GOT3 (cell line): Measurements from ENCODE around the gene KRTAP10-11.
"Not testable (repeated sequence)": the region's sequence is repeated elsewhere in the genome, so short reads cannot be mapped to it uniquely, and the experiment has no call there.

Experiments
- DNase-seq: peaks from one replicate; lab custom pipeline; 2025; ENCODE audit warnings: mixed read lengths; lab: John Stamatoyannopoulos, UW

Gene KRTAP10-11, protein sequence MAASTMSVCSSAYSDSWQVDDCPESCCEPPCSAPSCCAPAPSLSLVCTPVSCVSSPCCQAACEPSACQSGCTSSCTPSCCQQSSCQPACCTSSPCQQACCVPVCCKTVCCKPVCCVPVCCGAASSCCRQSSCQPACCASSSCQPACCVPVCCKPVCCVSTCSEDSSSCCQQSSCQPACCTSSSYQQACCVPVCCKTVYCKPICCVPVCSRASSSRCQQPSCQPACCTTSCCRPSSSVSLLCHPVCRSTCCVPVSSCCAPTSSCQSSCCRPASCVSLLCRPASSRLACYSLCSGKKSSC

DNA sequence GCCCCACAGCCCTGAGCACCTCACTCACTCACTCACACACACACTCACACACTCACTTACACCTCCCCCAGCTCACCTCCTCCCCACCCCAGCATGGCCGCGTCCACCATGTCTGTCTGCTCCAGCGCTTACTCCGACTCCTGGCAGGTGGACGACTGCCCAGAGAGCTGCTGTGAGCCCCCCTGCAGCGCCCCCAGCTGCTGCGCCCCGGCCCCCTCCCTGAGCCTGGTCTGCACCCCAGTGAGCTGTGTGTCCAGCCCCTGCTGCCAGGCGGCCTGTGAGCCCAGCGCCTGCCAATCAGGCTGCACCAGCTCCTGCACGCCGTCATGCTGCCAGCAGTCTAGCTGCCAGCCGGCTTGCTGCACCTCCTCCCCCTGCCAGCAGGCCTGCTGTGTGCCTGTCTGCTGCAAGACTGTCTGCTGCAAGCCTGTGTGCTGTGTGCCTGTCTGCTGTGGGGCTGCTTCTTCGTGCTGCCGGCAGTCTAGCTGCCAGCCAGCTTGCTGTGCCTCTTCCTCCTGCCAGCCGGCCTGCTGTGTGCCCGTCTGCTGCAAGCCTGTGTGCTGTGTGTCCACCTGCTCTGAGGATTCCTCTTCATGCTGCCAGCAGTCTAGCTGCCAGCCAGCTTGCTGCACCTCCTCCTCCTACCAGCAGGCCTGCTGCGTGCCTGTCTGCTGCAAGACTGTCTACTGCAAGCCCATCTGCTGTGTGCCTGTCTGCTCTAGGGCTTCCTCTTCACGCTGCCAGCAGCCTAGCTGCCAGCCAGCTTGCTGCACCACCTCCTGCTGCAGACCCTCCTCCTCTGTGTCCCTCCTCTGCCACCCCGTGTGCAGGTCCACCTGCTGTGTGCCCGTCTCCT is at the start of gene KRTAP10-11:
TSS of gene KRTAP10-11 (plus strand) at position 49 of the 856 bp plus-strand sequence. CDS start at position 94, 45 bp downstream.
- not testable (repeated sequence) for DNase-seq

DNA sequence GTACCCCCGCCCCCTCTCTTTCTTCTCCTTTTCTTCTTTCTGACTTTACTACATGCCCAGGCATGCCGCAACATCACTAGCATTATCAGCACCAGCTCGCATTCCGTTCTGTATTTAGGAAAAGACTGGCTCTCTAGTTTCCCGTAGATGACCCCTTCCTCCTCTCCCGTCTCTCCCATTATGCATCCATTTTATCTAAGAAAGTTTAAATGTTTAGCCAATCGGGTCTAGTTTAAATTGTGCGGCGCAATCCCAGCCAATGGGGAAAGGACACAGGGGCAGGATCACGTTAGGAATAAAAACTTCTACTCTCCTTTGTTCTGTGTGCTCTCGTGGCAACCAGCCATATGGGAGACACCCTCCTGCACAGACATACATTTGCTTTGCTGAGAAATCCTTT is 48.2 kb upstream of the KRTAP10-11 start:
- DNase-seq = no peak

DNA sequence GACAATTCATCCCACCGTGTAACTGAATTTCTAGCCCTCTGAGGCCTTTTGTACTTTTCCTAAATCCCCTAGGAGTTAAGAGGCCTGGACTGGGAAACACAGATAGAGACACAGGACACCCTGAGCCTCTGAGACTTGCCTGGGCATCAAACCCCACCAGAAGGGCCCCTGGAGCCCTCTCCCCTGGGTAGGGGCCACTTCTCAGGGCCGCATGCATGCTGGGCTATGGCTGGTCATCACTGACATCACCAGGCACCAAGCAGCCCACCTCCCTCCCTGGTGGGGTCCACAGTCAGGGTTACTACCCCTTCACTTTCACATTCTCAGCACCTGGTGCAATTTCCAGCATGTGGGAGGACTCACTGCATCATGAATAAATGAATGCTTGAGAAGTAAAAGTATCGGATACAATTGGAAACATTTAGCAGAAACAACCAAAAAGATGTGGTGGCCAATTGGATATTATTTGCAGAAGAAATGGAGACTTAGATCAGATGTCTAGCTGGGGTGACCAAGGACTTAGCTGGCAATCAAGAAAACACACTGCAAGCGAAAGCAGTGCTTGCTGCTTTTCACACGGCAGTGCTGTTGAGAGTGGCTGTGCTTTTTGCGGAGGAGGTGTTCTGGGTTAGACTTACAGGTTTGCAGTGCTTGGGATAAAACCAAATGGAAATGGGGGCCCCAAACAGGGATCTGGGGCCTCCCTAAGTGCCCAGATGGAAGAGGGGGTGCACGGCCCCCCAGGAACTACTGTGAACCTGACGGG is 46.8 kb upstream of the KRTAP10-11 start:
- DNase-seq = no peak

DNA sequence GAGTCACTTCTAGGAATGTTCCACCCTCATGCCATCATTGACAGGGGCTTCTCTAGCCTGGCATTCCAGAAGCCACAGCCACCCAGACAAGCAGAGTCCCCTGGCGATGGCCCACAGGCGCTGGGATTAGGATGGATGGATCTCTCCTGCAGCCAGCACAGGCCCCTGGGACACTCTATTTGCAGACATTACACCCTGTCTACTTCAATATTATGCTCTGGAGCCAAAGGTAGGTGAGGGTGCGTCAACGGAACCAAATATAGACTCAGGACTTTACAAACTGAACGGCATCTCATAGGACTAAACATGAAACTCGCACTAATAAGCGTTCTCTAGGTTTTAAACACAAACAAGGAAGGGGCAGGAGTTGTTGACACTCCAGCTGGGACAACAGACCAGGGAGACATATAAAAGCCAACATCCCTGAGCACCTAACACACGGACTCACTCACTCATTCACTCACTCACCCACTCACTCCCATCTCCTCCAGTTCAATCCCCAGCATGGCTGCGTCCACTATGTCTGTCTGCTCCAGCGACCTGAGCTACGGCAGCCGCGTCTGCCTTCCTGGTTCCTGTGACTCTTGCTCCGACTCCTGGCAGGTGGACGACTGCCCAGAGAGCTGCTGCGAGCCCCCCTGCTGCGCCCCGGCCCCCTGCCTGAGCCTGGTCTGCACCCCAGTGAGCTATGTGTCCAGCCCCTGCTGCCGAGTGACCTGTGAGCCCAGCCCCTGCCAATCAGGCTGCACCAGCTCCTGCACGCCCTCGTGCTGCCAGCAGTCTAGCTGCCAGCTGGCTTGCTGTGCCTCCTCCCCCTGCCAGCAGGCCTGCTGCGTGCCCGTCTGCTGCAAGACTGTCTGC is 45.9 kb upstream of the KRTAP10-11 start, which contains the start of gene KRTAP10-7:
TSS of gene KRTAP10-7 (plus strand) at position 480 of the 861 bp plus-strand sequence. CDS start at position 505, 25 bp downstream.
- not testable (repeated sequence) for DNase-seq

DNA sequence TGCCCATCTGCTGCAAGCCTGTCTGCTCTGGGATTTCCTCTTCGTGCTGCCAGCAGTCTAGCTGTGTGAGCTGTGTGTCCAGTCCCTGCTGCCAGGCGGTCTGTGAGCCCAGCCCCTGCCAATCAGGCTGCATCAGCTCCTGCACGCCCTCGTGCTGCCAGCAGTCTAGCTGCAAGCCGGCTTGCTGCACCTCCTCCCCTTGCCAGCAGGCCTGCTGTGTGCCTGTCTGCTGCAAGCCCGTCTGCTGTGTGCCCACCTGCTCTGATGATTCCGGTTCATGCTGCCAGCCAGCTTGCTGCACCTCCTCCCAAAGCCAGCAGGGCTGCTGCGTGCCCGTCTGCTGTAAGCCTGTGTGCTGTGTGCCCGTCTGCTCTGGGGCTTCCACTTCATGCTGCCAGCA is 45.1 kb upstream of the KRTAP10-11 start:
- DNase-seq = not testable (repeated sequence)

DNA sequence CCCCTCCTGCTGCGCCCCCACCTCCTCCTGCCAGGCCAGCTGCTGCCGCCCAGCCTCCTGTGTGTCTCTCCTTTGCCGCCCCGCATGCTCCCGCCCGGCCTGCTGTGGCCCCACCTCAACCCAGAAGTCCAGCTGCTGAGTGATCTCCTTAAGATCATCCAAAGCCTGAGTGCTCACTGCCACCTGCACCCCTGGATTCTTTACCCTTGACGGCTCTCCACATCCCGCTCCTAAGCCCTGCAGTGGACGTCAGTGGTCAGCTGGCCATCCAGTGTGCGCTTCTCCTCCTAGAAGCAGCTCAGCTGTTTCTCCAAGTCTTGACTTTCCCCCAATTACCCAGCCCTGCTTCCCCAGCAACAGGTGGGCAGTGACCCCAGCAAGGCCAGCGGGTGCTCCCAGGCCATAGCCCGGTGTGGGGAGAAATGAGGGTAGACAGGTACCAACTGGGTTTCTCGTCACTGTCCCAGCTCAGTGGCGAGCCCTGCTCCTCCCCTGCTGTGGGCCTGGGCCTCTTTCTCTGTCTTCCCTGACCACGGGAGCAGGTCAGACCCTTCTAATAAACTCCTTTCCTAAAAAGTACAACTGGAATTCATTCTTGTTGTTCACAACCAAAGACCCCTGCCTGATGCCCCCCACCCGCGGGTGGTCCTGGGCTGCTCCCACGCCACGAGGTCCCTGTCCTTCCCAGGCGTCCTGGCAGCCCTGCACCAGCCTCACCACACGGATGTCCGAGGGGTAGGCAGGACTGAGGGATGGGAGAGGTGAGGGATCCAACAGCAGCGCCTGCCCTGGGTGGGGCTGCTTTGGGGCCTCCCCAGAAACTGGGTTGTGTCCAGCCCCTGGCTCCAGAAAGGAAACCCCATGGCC is 44.4 kb upstream of the KRTAP10-11 start:
- no peak for DNase-seq

DNA sequence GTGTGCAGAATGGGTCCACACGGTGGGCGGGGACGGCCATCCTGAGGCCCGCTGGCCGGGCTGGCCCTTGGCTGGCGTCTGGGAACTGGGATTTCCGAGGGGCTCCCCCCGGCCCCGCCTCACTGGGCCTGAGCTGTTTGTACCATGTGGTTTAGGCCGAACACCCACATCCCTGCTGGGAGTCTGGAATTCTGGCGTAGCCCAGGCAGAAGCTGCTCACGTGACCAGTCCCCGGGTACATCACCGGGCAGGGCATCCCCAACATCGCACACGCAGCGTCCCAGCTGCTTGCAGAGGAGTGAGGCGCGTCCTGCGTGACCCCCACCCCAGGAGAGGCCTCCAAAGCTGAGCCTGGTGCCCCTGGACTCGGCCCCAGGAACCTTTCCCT is 43.8 kb upstream of the KRTAP10-11 start:
- DNase-seq = no peak

DNA sequence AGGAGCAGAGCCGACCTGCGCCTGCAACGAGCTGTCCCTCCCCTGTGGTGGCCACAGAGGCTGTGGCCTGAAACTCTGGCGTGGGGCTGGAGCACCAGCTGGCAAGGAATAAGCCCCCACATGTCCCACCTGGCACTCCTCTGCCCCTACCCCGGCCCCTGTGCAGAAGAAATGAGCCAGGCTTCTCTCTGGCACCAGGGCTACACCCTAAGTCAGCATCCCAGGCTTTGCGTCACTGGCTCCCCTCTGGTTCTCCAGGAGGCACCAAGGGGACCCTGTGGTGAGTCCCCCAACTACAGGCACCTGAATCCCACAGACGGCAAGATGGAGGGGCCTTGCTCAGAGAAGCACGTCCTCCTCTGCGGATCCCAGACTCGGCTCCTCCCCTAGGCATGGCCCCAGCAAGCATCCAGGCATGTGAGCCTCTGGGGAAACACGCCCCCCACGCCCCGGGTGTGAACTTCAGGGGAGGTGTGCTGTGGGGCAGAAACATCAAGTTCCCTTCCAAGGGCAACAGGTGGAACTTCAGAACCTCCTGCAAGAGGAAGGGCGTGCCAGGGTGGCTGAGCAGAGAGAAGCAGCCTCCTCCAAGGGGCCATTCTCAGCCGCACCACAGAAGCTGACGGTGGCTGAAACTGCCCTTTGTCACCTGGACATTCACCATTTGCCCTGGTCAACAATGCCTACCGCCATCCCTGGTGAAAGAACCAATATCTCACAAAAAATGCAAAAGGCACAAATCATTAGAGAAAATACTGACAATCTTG is 42.9 kb upstream of the KRTAP10-11 start:
- DNase-seq = no peak

DNA sequence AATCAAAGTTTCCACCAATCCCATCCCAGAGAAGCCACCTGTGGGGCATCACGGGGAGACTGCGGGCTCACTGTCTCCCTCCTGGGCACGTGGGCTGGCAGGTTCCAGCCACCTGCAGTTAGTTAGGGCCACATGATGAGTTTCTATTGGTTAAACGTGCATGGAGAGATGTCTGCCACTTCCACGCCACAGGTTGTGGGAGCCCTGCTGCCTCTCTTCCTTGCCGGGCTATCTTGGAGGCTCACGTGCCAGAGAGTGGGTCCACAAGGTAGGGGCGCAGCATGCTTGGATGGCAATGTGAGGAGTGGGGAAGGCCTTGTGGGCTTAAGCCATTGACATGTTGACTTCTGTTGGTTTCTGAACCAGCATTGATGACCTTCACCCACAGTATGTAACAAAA is 42.3 kb upstream of the KRTAP10-11 start:
- no peak for DNase-seq

DNA sequence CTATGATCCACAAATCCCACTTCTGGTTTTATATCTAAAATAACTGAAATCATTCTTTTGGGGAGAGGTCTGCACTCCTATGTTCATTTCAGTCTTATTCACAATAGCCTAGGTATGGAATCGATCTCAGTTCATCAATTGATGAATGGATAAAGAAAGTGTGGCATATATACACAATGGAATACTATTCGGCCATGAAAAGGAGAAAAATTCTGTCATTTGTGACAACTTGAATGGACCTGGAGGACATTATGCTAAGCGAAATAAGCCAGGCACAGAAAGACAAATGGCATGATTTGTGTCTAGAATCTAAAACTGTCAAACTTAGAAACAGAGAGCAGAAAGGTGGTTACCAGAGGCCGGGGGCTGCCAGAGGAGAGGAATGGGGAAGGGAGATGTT is 39.7 kb upstream of the KRTAP10-11 start:
- no peak for DNase-seq

DNA sequence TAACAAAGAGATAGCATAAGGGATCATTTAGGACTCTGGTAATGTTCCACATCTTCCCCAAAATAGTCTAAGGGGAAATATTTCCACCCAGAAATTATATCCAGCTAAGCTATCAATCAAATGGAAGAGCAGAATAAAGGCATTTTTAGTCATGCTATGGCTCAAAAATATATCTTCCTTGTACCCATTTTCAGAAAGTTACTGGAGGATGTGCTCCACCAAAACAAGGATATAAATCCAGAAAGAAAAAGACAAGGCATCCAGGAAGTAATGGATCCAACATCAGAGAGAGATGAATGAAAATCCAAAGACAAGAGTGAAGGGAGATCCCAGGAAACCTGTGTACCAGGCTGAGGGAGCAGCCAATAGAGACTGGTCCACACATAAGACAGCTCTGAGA is 37.0 kb upstream of the KRTAP10-11 start:
- DNase-seq = no peak

DNA sequence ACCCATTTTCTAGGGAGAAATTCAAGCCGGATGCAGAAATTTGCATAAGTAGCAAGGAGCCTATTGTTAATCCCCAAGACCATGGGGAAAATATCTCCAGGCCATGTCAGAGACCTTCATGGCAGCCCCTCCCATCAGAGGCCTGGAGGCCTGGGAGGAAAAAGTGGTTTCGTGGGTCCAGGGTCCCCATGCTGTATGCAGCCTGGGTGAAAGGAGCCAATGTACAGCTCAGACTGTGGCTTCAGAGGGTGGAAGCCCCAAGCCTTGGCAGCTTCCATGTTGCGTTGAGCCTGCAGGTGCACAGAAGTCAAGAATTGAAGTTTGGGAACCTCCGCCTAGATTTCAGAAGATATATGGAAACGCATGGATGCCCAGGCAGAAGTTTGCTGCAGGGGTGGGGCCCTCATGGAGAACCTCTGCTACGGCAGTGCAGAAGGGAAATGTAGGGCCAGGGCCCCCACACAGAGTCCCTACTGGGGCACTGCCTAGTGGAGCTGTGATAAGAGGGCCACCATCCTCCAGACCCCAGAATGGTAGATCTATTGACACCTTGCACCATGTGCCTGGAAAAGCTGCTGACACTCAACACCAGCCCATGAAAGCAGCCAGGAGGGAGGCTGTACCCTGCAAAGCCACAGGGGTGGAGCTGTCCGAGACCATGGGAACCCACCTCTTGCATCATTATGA is 35.9 kb upstream of the KRTAP10-11 start:
- not testable (repeated sequence) for DNase-seq

DNA sequence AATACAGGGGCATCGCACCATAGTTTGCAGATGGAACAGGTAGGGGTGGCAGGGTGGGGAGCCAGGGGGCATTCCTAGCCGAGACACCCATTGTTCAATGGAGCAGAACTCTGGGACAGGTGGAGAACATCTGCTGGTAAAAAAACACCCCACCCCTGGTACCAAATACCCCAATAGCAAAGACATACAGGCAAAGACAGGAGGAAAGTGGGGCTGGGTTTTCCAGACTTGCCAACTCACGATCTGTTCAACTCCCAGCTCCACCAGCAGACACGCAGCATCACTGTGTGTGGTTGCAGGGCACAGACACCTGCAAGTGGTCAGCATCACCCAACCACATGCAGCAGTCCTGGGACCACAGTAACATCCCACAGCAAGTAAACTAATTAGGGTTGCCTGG is 34.7 kb upstream of the KRTAP10-11 start:
- DNase-seq = no peak

DNA sequence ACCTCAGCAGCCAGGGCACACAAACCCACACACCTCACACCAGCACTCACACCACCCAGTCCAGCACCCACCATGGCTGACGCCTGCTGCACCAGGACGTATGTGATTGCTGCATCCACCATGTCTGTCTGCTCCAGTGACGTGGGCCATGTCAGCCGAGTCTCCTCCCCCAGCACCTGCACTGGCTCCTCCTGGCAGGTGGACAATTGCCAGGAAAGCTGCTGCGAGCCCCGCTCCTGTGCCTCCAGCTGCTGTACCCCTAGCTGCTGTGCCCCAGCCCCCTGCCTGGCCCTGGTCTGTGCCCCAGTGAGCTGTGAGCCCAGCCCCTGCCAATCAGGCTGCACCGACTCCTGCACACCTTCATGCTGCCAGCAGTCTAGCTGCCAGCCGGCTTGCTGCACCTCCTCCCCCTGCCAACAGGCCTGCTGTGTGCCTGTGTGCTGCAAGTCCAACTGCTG is 34.2 kb upstream of the KRTAP10-11 start, which contains the start of gene KRTAP10-8:
TSS of gene KRTAP10-8 (plus strand) at position 51 of the 458 bp plus-strand sequence. CDS start at position 73, 22 bp downstream.
- DNase-seq = no peak

DNA sequence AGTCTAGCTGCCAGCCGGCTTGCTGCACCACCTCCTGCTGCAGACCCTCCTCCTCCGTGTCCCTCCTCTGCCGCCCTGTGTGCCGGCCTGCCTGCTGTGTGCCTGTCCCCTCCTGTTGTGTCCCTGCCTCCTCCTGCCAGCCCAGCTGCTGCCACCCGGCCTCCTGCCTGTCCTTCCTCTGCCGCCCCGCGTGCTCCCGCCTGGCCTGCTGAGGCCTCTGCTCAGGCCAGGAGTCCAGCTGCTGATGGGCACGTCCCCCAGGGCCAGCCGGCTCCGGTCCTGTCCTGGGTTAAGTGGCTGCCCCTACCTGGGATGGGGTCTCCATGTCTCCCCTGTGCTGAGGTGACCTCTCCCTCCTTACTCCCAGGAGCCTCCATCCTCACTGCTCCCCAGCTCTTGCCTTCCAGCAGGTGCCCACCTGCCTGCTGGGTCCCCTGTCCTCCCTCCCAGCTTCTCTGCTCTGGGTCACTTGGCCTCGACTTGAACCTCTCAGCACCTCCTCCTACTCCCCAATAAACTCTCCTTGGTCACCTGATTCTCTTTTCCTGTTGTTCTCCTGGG is 33.5 kb upstream of the KRTAP10-11 start:
- no peak for DNase-seq

DNA sequence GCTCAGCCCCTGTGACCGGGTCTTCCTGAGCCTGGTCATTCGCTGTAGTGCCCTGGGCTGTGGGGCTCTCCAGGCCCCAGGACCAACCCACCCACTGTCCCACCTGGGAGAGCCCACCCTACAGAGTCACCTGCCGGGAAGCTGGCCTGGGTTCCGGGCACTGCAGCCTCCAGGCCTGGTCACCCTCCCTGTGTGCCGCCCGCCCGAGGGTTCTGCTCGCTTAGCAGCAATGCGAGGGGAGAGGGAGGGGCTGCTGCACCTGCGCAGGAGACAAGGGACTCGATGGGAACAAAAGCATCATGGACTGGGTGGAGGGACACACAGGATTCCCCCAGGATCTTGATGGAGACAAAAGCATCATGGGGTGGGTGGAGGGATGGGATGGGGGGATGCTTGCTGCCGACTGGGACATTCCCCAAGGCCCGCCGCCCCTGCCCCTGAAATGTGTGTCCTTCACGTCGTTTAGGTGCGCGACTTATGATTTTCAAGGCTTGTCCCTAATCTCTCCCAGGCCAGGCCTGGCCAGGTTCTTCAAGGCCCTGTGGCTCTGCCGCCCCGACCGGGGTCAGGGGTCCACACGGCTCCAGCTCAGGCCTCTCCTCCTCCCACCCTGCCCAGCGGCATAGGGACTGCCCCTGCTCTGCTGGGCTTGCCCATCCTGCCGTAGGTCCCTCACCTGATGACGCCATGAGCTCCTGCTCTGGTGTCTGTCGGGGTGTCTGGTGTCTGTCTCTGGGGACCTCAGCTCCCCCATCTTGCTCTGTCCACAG is 32.6 kb upstream of the KRTAP10-11 start:
- no peak for DNase-seq

DNA sequence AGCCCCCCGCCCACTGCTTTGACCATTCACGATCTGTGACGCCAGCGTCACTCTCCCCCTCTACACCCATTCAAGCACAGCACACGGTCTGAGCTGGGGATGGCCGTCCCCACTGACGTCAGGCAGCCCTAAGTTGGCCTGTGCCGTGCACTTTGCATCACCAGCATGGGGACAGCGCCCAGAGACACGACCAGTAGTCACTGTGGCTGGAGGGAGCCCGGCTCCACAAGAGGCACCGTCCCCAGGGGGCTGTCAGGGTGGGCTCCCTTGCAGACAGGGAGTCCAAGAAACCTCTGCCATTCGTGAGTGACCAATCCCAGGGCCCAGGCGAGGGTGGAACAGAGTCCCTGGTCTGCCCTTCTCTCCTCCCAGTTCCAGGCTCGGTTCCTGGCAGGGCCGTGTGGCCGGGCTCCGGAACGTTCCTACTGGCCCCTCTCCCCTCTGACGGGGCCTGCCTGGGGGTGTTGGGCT is 32.0 kb upstream of the KRTAP10-11 start:
- no peak for DNase-seq
